Measurements from ENCODE around the gene STK17B.

Gene STK17B

GRCh38 chr2:196159221-196159892 is 12.0 kb downstream of the STK17B start:
- H3K27ac ChIP-seq (ENCODE audit: low read length) = no peak overlapping the region
- no peak overlapping the region for H3K4me3 ChIP-seq (ENCODE audit: low read length)
- no peaks in the 10 kb centered on the region for H3K9me3 ChIP-seq (ENCODE audit: control insufficient read depth, insufficient read depth, low read length)
- H3K27me3 ChIP-seq (ENCODE audit: control insufficient read depth, insufficient read depth, low read length) = no peaks in the 10 kb centered on the region
- no peaks in the 10 kb centered on the region for H3K4me1 ChIP-seq (ENCODE audit: control insufficient read depth, insufficient read depth, low read length)
- DNase-seq (ENCODE audit: low read depth, low spot score) = no peak
- whole genome bisulfite sequencing (ENCODE audit: insufficient coverage, insufficient read length) = no CpG with 5 or more reads among the region's 5 CpGs
- H3K36me3 ChIP-seq (ENCODE audit: control insufficient read depth, insufficient read depth, low read length) = no peaks in the 10 kb centered on the region

- DNase-seq (ENCODE audit: low read depth, low spot score) = no peak
- no peak overlapping the region for H3K27ac ChIP-seq (ENCODE audit: low read length)
- no CpG with 5 or more reads among the region's 2 CpGs for WGBS (ENCODE audit: insufficient coverage, insufficient read length)
- no peaks in the 10 kb centered on the region for H3K36me3 ChIP-seq (ENCODE audit: control insufficient read depth, insufficient read depth, low read length)
- H3K4me1 ChIP-seq (ENCODE audit: control insufficient read depth, insufficient read depth, low read length) = no peaks in the 10 kb centered on the region
- no peaks in the 10 kb centered on the region for H3K27me3 ChIP-seq (ENCODE audit: control insufficient read depth, insufficient read depth, low read length)
- no peak overlapping the region for H3K4me3 ChIP-seq (ENCODE audit: low read length)
- no peaks in the 10 kb centered on the region for H3K9me3 ChIP-seq (ENCODE audit: control insufficient read depth, insufficient read depth, low read length)
Observed at GRCh38 chr2:196155575-196155974, 15.8 kb downstream of the STK17B start.

GRCh38 chr2:196153480-196153879 is 17.9 kb downstream of the STK17B start:
- no peak overlapping the region for H3K4me3 ChIP-seq (ENCODE audit: low read length)
- H3K9me3 ChIP-seq (ENCODE audit: control insufficient read depth, insufficient read depth, low read length) = no peaks in the 10 kb centered on the region
- no CpG with 5 or more reads among the region's 2 CpGs for WGBS (ENCODE audit: insufficient coverage, insufficient read length)
- H3K4me1 ChIP-seq (ENCODE audit: control insufficient read depth, insufficient read depth, low read length) = no peaks in the 10 kb centered on the region
- H3K36me3 ChIP-seq (ENCODE audit: control insufficient read depth, insufficient read depth, low read length) = no peaks in the 10 kb centered on the region
- no peak for DNase-seq (ENCODE audit: low read depth, low spot score)
- no peaks in the 10 kb centered on the region for H3K27me3 ChIP-seq (ENCODE audit: control insufficient read depth, insufficient read depth, low read length)
- H3K27ac ChIP-seq (ENCODE audit: low read length) = no peak overlapping the region

GRCh38 chr2:196149948-196150347 is 21.4 kb downstream of the STK17B start:
- Histone ChIP-seq H3K4me1 (ENCODE audit: control insufficient read depth, insufficient read depth, low read length) (no peaks in the 10 kb centered on the region), H3K36me3 (ENCODE audit: control insufficient read depth, insufficient read depth, low read length) (no peaks in the 10 kb centered on the region), H3K27ac (ENCODE audit: low read length) (no peak overlapping the region), H3K4me3 (ENCODE audit: low read length) (no peak overlapping the region), H3K27me3 (ENCODE audit: control insufficient read depth, insufficient read depth, low read length) (no peaks in the 10 kb centered on the region), H3K9me3 (ENCODE audit: control insufficient read depth, insufficient read depth, low read length) (no peaks in the 10 kb centered on the region)
- no CpG with 5 or more reads among the region's 3 CpGs for whole genome bisulfite sequencing (ENCODE audit: insufficient coverage, insufficient read length)
- no peak for DNase-seq (ENCODE audit: low read depth, low spot score)

- Histone ChIP-seq H3K27me3 (ENCODE audit: control insufficient read depth, insufficient read depth, low read length) (no peaks in the 10 kb centered on the region), H3K27ac (ENCODE audit: low read length) (no peak overlapping the region), H3K36me3 (ENCODE audit: control insufficient read depth, insufficient read depth, low read length) (no peaks in the 10 kb centered on the region; the same call in 1 of the 2 replicates), H3K4me1 (ENCODE audit: control insufficient read depth, insufficient read depth, low read length) (no peaks in the 10 kb centered on the region), H3K9me3 (ENCODE audit: control insufficient read depth, insufficient read depth, low read length) (no peaks in the 10 kb centered on the region), H3K4me3 (ENCODE audit: low read length) (no peak overlapping the region)
- no peak for DNase-seq (ENCODE audit: low read depth, low spot score)
- WGBS (ENCODE audit: insufficient coverage, insufficient read length) = no CpG with 5 or more reads among the region's 2 CpGs
Observed at GRCh38 chr2:196148736-196149135, 22.6 kb downstream of the STK17B start.

- Histone ChIP-seq H3K9me3 (ENCODE audit: control insufficient read depth, insufficient read depth, low read length) (no peaks in the 10 kb centered on the region), H3K4me1 (ENCODE audit: control insufficient read depth, insufficient read depth, low read length) (no peaks in the 10 kb centered on the region), H3K4me3 (ENCODE audit: low read length) (no peak overlapping the region), H3K36me3 (ENCODE audit: control insufficient read depth, insufficient read depth, low read length) (no peaks in the 10 kb centered on the region; the same call in 1 of the 2 replicates), H3K27me3 (ENCODE audit: control insufficient read depth, insufficient read depth, low read length) (no peaks in the 10 kb centered on the region), H3K27ac (ENCODE audit: low read length) (no peak overlapping the region)
- DNase-seq (ENCODE audit: low read depth, low spot score) = no peak
- WGBS (ENCODE audit: insufficient coverage, insufficient read length) = no CpG with 5 or more reads among the region's 2 CpGs
Observed at GRCh38 chr2:196145256-196145655, 26.1 kb downstream of the STK17B start.

GRCh38 chr2:196144513-196145126 is 26.8 kb downstream of the STK17B start:
- Histone ChIP-seq H3K27ac (ENCODE audit: low read length) (no peak overlapping the region), H3K36me3 (ENCODE audit: control insufficient read depth, insufficient read depth, low read length) (no peaks in the 10 kb centered on the region; the same call in 1 of the 2 replicates), H3K4me1 (ENCODE audit: control insufficient read depth, insufficient read depth, low read length) (no peaks in the 10 kb centered on the region), H3K27me3 (ENCODE audit: control insufficient read depth, insufficient read depth, low read length) (no peaks in the 10 kb centered on the region), H3K9me3 (ENCODE audit: control insufficient read depth, insufficient read depth, low read length) (no peaks in the 10 kb centered on the region), H3K4me3 (ENCODE audit: low read length) (no peak overlapping the region)
- no CpG with 5 or more reads among the region's 5 CpGs for WGBS (ENCODE audit: insufficient coverage, insufficient read length)
- DNase-seq (ENCODE audit: low read depth, low spot score) = no peak

GRCh38 chr2:196143730-196144131 is 27.6 kb downstream of the STK17B start:
- H3K27me3 ChIP-seq (ENCODE audit: control insufficient read depth, insufficient read depth, low read length) = no peaks in the 10 kb centered on the region
- no peak for DNase-seq (ENCODE audit: low read depth, low spot score)
- no peak overlapping the region for H3K27ac ChIP-seq (ENCODE audit: low read length)
- no peaks in the 10 kb centered on the region for H3K4me1 ChIP-seq (ENCODE audit: control insufficient read depth, insufficient read depth, low read length)
- WGBS (ENCODE audit: insufficient coverage, insufficient read length) = no CpG with 5 or more reads among the region's 4 CpGs
- H3K9me3 ChIP-seq (ENCODE audit: control insufficient read depth, insufficient read depth, low read length) = no peaks in the 10 kb centered on the region
- no peak overlapping the region for H3K4me3 ChIP-seq (ENCODE audit: low read length)
- H3K36me3 ChIP-seq (ENCODE audit: control insufficient read depth, insufficient read depth, low read length) = no peaks in the 10 kb centered on the region; the same call in 1 of the 2 replicates

- Histone ChIP-seq H3K27ac (ENCODE audit: low read length) (no peak overlapping the region), H3K36me3 (ENCODE audit: control insufficient read depth, insufficient read depth, low read length) (no peaks in the 10 kb centered on the region; the same call in 1 of the 2 replicates), H3K27me3 (ENCODE audit: control insufficient read depth, insufficient read depth, low read length) (no peaks in the 10 kb centered on the region), H3K4me3 (ENCODE audit: low read length) (no peak overlapping the region), H3K9me3 (ENCODE audit: control insufficient read depth, insufficient read depth, low read length) (no peaks in the 10 kb centered on the region), H3K4me1 (ENCODE audit: control insufficient read depth, insufficient read depth, low read length) (no peaks in the 10 kb centered on the region)
- no CpG with 5 or more reads among the region's 1 CpG for WGBS (ENCODE audit: insufficient coverage, insufficient read length)
- DNase-seq (ENCODE audit: low read depth, low spot score) = no peak
Observed at GRCh38 chr2:196142825-196143224, 28.6 kb downstream of the STK17B start.

- H3K36me3 ChIP-seq (ENCODE audit: control insufficient read depth, insufficient read depth, low read length) = no peaks in the 10 kb centered on the region; the same call in 1 of the 2 replicates
Observed at GRCh38 chr2:196140213-196140612, 31.2 kb downstream of the STK17B start.

GRCh38 chr2:196137271-196137670 is 34.1 kb downstream of the STK17B start:
- no peaks in the 10 kb centered on the region for H3K4me1 ChIP-seq (ENCODE audit: control insufficient read depth, insufficient read depth, low read length)
- H3K36me3 ChIP-seq (ENCODE audit: control insufficient read depth, insufficient read depth, low read length) = no peaks in the 10 kb centered on the region; the same call in 1 of the 2 replicates
- H3K27ac ChIP-seq (ENCODE audit: low read length) = no peak overlapping the region
- no peak overlapping the region for H3K4me3 ChIP-seq (ENCODE audit: low read length)
- peaks cover 4% of the 10 kb centered on the region for H3K9me3 ChIP-seq (ENCODE audit: control insufficient read depth, insufficient read depth, low read length)
- no peak for DNase-seq (ENCODE audit: low read depth, low spot score)
- WGBS (ENCODE audit: insufficient coverage, insufficient read length) = no CpG with 5 or more reads among the region's 2 CpGs
- no peaks in the 10 kb centered on the region for H3K27me3 ChIP-seq (ENCODE audit: control insufficient read depth, insufficient read depth, low read length)

More at GRCh38 chr2:196140213-196140612, 31.2 kb downstream of the STK17B start:
- Histone ChIP-seq H3K27ac (ENCODE audit: low read length) (no peak overlapping the region), H3K27me3 (ENCODE audit: control insufficient read depth, insufficient read depth, low read length) (no peaks in the 10 kb centered on the region), H3K9me3 (ENCODE audit: control insufficient read depth, insufficient read depth, low read length) (no peaks in the 10 kb centered on the region), H3K4me3 (ENCODE audit: low read length) (no peak overlapping the region), H3K4me1 (ENCODE audit: control insufficient read depth, insufficient read depth, low read length) (no peaks in the 10 kb centered on the region)
- no peak for DNase-seq (ENCODE audit: low read depth, low spot score)

Data from iPS DF 6.9 (cell line).